HepG2 (cell line): ENCODE measurements around the gene PRPF18. TPM values are rescaled to one million over a fixed set of nuclear protein-coding genes. Genes with fewer than 3 reads are reported as not detected.

Experiments
- HNRNPL ChIP-seq: fragments of 200-400 bp; formaldehyde crosslinking; IDR thresholded peaks from 2 replicates; pipeline ENCODE4 v1.6.1; 2017; ENCODE audit warnings: mild to moderate bottlenecking, low read depth, low read length
- HOXD1 ChIP-seq: sonication (generic); formaldehyde crosslinking; IDR thresholded peaks from 2 replicates; pipeline ENCODE4 v1.5.0; 2020; ENCODE audit warnings: missing genetic modification reagents
- IKZF4 ChIP-seq: sonication (generic); formaldehyde crosslinking; IDR thresholded peaks from 2 replicates; pipeline ENCODE4 v1.5.1; 2020; ENCODE audit warnings: borderline replicate concordance, mild to moderate bottlenecking, low read depth, missing genetic modification reagents; ENCODE audit errors: not compliant biosample characterization
- KDM2A ChIP-seq: sonication (generic); formaldehyde crosslinking; IDR thresholded peaks from 2 replicates; pipeline ENCODE4 v1.4.0; 2020; ENCODE audit warnings: low read depth, missing genetic modification reagents, borderline replicate concordance
- SNAI1 ChIP-seq: sonication (generic); formaldehyde crosslinking; IDR thresholded peaks from 2 replicates; pipeline ENCODE4 v1.5.0; 2020; ENCODE audit warnings: mild to moderate bottlenecking, missing genetic modification reagents, borderline replicate concordance
- TCF7L2 ChIP-seq: IDR thresholded peaks from 2 replicates; pipeline ENCODE4 v1.6.1; 2011; ENCODE audit warnings: mild to moderate bottlenecking, low read depth, low read length, moderate library complexity
- ZNF337 ChIP-seq: sonication (generic); formaldehyde crosslinking; IDR thresholded peaks from 2 replicates; pipeline ENCODE4 v1.5.1; 2020; ENCODE audit warnings: missing genetic modification reagents, low read depth, mild to moderate bottlenecking, borderline replicate concordance
- polyA plus RNA-seq, 8 experiments: library from polyadenylated mRNA; depleted of rRNA in 3 of 8; stranded (reverse) in 7 of 8; unstranded in 1 of 8; fragments of >200 nt; fragmentation: Illumina TruSeq in 4 of 8; extraction: Trizol in 4 of 8; gene quantifications; 2 replicates each; pipeline versions ENCODE4 v1.2.1 to v1.2.3, GENCODE V29; 2011 to 2016; ENCODE audit warnings: low read depth in 4 of 8, missing spikeins in 1 of 8, mixed read lengths in 1 of 8; ENCODE audit not compliant: insufficient read depth in 1 of 8
- total RNA-seq, 5 experiments: library from RNA; depleted of rRNA; stranded (reverse); fragments of >200 nt; fragmentation: Illumina TruSeq; extraction: Trizol; gene quantifications; 2 replicates each; pipeline ENCODE4 v1.2.3, GENCODE V29; 2016; ENCODE audit warnings: low read depth in 1 of 5
- TF ChIP-seq, protein P1 (sequence below): sonication (generic); formaldehyde crosslinking; IDR thresholded peaks from 2 replicates; pipeline ENCODE4 v1.5.0; 2020; ENCODE audit warnings: mild to moderate bottlenecking, missing genetic modification reagents, borderline replicate concordance
- TF ChIP-seq, protein P2 (sequence below): sonication (generic); formaldehyde crosslinking; IDR thresholded peaks from 2 replicates; pipeline ENCODE4 v1.8.0; 2022; ENCODE audit warnings: mild to moderate bottlenecking, missing genetic modification reagents; ENCODE audit not compliant: insufficient replicate concordance
- TF ChIP-seq, protein P3 (sequence below): IDR thresholded peaks from 2 replicates; pipeline ENCODE4 v1.6.1; 2016; ENCODE audit warnings: missing biosample characterization, missing genetic modification reagents, low read depth
- TF ChIP-seq, protein P4 (sequence below): sonication (generic); formaldehyde crosslinking; IDR thresholded peaks from 2 replicates; pipeline ENCODE4 v1.5.1; 2020; ENCODE audit warnings: missing genetic modification reagents, mild to moderate bottlenecking, borderline replicate concordance
- TF ChIP-seq, protein P5 (sequence below): sonication (generic); formaldehyde crosslinking; IDR thresholded peaks from 2 replicates; pipeline ENCODE4 v1.4.0; 2020; ENCODE audit warnings: missing genetic modification reagents

The PRPF18 gene
- total and polyA plus RNA-seq, 2 of the 13 experiments (the other 11 are each of a cell fraction or from before 2014, with no cell fraction given) = 6.1 to 17.2 TPM

DNA sequence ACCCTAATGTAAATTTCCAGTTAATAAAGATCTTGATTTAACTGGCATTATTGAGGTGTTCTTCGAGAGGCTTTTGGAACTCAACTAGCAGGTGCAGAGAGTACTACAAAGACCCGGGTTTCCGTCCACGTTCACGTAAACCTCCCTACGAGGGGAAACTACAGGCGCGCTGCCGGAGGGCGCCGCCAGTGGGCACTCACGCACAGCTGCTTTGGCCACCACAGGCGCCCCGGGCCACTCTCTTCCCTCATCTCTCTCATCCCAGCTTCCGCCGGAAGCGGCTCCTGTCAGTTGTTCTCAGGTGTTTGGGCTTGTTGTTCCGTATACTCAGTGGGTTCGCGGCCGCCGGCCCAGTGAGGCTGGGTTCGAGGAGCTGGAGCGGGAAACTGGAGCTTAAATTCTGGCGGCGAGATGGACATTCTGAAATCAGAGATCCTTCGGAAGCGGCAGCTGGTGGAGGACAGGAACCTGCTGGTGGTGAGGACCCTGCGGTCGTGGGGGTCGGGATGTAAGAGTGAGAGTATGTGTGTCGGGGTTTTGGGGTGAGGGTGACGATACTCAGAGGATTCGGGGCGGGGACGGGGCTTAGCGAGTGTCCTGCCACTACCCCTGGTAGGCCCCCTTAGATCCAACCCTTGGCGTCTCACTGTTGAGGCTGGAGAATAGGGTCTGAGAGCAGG, at the start of gene PRPF18 (continued):
- TF ChIP-seq, protein P1, sequence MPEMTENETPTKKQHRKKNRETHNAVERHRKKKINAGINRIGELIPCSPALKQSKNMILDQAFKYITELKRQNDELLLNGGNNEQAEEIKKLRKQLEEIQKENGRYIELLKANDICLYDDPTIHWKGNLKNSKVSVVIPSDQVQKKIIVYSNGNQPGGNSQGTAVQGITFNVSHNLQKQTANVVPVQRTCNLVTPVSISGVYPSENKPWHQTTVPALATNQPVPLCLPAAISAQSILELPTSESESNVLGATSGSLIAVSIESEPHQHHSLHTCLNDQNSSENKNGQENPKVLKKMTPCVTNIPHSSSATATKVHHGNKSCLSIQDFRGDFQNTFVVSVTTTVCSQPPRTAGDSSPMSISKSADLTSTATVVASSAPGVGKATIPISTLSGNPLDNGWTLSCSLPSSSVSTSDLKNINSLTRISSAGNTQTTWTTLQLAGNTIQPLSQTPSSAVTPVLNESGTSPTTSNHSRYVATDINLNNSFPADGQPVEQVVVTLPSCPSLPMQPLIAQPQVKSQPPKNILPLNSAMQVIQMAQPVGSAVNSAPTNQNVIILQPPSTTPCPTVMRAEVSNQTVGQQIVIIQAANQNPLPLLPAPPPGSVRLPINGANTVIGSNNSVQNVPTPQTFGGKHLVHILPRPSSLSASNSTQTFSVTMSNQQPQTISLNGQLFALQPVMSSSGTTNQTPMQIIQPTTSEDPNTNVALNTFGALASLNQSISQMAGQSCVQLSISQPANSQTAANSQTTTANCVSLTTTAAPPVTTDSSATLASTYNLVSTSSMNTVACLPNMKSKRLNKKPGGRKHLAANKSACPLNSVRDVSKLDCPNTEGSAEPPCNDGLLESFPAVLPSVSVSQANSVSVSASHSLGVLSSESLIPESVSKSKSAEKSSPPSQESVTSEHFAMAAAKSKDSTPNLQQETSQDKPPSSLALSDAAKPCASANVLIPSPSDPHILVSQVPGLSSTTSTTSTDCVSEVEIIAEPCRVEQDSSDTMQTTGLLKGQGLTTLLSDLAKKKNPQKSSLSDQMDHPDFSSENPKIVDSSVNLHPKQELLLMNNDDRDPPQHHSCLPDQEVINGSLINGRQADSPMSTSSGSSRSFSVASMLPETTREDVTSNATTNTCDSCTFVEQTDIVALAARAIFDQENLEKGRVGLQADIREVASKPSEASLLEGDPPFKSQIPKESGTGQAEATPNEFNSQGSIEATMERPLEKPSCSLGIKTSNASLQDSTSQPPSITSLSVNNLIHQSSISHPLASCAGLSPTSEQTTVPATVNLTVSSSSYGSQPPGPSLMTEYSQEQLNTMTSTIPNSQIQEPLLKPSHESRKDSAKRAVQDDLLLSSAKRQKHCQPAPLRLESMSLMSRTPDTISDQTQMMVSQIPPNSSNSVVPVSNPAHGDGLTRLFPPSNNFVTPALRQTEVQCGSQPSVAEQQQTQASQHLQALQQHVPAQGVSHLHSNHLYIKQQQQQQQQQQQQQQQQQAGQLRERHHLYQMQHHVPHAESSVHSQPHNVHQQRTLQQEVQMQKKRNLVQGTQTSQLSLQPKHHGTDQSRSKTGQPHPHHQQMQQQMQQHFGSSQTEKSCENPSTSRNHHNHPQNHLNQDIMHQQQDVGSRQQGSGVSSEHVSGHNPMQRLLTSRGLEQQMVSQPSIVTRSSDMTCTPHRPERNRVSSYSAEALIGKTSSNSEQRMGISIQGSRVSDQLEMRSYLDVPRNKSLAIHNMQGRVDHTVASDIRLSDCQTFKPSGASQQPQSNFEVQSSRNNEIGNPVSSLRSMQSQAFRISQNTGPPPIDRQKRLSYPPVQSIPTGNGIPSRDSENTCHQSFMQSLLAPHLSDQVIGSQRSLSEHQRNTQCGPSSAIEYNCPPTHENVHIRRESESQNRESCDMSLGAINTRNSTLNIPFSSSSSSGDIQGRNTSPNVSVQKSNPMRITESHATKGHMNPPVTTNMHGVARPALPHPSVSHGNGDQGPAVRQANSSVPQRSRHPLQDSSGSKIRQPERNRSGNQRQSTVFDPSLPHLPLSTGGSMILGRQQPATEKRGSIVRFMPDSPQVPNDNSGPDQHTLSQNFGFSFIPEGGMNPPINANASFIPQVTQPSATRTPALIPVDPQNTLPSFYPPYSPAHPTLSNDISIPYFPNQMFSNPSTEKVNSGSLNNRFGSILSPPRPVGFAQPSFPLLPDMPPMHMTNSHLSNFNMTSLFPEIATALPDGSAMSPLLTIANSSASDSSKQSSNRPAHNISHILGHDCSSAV (CRISPR knock-in tag) = no peak
- TF ChIP-seq, protein P2, sequence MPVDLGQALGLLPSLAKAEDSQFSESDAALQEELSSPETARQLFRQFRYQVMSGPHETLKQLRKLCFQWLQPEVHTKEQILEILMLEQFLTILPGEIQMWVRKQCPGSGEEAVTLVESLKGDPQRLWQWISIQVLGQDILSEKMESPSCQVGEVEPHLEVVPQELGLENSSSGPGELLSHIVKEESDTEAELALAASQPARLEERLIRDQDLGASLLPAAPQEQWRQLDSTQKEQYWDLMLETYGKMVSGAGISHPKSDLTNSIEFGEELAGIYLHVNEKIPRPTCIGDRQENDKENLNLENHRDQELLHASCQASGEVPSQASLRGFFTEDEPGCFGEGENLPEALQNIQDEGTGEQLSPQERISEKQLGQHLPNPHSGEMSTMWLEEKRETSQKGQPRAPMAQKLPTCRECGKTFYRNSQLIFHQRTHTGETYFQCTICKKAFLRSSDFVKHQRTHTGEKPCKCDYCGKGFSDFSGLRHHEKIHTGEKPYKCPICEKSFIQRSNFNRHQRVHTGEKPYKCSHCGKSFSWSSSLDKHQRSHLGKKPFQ (CRISPR knock-in tag) = no peak
- TF ChIP-seq HOXD1 (no peak), IKZF4 (CRISPR knock-in tag) (no peak), TCF7L2 (no peak), ZNF337 (CRISPR knock-in tag) (no peak), KDM2A (CRISPR knock-in tag) (peak; percentile 97), HNRNPL (no peak), SNAI1 (CRISPR knock-in tag) (0 out of 2 replicates have a peak, but pooled peaks have one; percentile 6)
- TF ChIP-seq, protein P3, sequence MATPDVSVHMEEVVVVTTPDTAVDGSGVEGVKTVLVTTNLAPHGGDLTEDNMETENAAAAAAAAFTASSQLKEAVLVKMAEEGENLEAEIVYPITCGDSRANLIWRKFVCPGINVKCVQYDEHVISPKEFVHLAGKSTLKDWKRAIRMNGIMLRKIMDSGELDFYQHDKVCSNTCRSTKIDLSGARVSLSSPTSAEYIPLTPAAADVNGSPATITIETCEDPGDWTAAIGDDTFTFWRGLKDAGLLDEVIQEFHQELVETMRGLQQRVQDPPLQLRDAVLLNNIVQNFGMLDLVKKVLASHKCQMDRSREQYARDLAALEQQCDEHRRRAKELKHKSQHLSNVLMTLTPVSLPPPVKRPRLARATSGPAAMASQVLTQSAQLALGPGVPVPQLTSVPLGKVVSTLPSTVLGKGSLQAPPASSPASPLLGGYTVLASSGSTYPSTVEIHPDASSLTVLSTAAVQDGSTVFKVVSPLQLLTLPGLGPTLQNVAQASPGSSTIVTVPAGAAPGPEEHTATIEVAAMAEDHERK = no peak
- TF ChIP-seq, protein P4, sequence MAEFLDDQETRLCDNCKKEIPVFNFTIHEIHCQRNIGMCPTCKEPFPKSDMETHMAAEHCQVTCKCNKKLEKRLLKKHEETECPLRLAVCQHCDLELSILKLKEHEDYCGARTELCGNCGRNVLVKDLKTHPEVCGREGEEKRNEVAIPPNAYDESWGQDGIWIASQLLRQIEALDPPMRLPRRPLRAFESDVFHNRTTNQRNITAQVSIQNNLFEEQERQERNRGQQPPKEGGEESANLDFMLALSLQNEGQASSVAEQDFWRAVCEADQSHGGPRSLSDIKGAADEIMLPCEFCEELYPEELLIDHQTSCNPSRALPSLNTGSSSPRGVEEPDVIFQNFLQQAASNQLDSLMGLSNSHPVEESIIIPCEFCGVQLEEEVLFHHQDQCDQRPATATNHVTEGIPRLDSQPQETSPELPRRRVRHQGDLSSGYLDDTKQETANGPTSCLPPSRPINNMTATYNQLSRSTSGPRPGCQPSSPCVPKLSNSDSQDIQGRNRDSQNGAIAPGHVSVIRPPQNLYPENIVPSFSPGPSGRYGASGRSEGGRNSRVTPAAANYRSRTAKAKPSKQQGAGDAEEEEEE (CRISPR knock-in tag) = no peak
- TF ChIP-seq, protein P5, sequence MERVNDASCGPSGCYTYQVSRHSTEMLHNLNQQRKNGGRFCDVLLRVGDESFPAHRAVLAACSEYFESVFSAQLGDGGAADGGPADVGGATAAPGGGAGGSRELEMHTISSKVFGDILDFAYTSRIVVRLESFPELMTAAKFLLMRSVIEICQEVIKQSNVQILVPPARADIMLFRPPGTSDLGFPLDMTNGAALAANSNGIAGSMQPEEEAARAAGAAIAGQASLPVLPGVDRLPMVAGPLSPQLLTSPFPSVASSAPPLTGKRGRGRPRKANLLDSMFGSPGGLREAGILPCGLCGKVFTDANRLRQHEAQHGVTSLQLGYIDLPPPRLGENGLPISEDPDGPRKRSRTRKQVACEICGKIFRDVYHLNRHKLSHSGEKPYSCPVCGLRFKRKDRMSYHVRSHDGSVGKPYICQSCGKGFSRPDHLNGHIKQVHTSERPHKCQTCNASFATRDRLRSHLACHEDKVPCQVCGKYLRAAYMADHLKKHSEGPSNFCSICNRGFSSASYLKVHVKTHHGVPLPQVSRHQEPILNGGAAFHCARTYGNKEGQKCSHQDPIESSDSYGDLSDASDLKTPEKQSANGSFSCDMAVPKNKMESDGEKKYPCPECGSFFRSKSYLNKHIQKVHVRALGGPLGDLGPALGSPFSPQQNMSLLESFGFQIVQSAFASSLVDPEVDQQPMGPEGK (CRISPR knock-in tag) = no peak
